CD1c-positive myeloid dendritic cell (primary cell): ENCODE data around the gene GPR17.
A peak's percentile ranks its signal among the peaks of the same experiment; 100 is the strongest.

Experiments used
- DNase-seq: peaks from one replicate; pipeline ENCODE4 v3.0.0-alpha.2; 2016; ENCODE audit errors: extremely low spot score

The GPR17 gene

DNA sequence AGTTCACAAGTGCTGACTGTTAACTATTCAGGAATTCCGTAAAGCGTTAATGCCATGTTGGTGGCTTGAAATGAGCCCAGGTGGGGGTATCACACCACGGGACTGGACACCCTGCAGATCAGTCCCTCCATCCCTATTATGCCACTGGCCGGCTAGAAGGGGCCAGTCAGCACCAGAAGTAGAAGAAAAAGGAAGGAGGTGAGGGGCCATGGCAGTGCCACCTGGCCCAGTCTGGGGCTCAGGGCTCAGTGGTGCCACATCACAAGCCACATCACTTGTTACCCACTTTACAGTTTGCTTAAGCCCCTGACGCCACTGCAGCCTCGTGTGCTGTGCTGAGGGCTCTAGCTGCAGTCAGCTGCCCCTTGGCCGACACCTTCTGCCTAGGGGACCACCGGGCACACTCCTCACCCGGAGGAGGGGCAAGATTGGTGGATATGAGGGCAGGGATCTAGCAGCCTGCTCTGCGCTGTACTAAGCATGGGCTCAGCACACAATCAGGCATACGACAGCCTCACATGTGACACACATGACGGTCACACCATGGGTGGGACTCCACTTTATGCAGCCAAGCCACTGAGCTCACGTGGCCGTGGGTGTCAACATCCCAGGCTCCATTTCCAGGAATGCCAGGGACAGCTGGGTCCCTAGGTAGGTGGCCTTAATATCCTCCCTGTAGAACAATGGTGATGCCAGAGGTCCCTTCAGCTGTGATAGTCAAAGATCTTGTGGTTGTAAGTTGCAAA, 25.8 kb downstream of the GPR17 start:
- DNase-seq = no peak

- peak; percentile 38 for DNase-seq
Observed at GRCh38 chr2:127672341-127673224, 26.6 kb downstream of the GPR17 start.

GRCh38 chr2:127673291-127674069, 27.5 kb downstream of the GPR17 start:
- no peak for DNase-seq

DNA sequence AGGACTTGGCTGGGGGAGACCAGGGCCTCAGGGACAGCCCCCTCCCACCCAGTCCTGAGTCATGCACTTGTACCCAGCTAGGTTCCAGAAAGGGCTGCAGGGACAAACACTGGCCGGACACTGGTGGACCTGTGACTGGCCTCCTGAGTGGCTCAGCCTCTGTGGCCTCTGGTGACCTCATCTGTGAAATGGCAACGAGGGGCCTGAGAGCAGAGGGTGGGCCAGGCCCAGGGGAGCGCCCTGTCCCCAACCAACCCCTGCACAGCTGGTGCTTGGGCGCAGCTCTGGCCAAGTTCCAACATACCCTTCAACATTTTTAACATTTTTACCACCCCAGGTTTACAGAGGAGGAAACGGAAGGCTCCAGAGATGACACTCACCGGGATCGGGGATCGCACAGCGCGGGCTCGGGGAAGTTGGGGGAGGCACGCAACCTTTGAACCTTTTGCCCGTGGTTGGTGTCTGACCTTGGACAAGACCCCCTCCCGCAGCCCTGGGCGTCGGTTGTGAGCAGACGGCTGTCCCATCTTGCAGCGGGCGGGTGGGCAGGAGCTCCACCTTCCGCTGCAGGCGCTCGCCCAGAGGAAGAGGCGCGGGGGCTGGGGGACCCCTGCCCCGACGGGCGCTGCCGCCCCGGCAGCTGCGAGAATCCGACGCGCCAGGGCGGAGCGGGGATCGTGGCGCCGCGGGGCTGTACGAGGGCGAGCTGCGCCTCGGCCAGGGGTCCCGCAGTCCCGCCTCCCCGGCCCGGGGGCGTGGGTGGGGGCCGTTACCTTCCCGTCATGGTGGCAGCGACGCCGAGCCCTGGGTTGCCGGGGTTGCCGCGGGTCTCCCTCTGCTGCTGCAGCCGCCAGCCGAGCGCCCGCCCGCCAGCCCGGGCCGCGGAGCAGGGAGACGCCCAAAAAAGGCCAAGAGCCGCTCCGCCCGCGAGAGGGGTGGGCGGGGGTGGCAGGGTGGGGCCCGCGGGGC, 28.6 kb downstream of the GPR17 start:
- DNase-seq = peak; percentile 11

DNA sequence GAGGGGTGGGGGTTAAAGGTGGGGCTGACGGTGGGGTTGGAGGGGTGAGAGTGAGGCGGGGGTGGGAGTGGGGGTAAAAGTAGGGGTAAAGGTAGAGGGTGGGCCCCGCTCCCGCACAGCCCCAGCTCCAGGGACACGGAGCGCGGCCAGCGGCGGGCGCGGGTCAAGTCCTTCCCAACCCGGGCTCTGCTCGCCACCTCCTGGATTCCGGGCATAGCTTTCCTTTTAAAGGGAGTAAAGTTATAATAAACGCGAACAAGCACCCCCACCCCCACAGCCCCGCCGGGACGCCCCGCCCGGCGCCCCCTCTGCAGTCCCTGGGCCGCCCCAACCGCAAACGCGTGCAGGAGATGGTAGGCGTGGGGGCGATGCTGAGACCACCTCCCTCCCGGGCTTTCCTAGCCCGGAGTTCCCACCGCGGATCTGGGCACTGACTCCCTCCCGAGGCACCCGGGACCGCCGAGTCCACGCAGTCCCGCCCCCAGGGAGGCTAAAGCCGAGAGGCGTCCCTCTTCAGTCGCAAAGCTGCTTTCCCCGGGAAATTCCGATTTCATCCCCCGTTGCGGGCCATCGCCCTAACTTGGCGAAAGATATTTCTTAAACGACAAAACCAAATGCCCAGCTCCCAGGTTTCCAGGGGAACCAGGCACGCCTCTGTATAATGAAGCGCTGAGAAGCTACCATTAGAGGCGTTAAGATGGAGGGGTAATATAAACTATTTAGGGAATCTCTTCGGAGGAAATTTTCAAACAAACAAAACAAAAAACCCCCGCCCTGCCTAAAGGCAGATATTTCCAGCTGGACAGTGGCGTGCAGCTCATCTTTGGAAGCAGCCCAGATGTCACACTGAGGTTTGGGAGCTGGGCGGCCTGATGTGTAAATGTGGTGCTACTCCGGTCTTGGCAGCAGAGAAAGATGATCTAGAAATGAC, 29.6 kb downstream of the GPR17 start, which contains the start of gene LIMS2:
Gene LIMS2 (minus strand): TSS at position 200 of the 931 bp plus-strand sequence. CDS start 506 bp downstream, outside the sequence.
- peak; percentile 9 for DNase-seq

DNA sequence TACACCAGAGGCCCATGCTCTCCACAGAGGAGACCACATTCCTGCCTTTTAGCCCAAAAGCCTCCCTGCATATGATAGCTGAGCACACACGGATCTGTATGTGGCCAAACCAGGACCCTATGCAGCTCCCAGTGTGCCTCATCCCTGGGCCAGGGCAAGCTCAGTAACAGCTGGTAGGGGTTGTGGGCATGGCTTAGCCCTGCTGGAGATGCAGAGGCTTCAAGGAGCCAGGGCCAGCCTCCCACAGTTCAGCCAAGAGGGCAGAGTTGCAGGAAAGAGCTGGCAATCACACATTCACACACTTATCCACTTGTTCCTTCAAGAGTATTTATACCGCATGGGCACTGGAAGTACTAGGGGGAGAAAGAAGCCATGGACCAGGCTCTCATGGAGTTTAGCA, 31.0 kb downstream of the GPR17 start:
- no peak for DNase-seq

DNA sequence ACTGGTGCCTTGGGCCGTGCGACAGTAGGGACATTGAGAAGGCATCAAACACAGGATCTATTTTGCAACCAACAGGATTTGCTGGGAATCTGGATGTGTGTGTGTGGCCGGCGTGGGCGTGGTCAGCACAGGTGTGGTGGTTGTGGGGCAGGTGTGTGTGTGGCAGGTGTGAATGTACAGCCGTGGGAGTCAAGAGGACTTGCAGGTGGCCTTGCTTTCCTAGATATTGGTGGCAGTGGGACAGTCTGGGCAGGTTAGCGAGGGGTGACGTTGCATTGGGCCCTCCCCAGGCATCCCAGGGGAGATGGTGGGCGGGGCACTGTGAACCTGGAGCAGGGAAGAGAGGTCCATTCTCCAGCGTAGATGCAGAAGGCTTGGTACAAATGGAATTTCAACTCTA, 32.6 kb downstream of the GPR17 start:
- no peak for DNase-seq

DNA sequence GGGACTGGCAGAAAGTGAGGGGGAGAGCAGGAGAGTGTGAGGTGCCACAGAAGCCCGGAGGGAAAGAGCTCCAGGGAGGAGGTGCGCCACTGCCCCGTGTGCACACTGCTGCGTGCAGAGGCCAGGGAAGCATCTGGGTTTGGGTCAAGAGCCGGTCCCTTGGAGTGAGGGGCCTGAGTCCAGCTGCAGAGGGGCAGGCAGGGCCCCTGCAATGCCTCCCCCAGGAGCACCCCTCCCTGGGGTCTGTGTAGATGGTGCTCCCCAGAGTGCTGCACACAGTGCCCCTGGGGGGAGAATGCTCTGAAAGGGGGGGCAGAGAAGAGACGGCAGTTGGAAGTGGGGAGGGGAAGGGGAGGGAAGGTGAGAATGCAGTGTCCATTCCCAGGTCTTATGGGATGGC, 33.0 kb downstream of the GPR17 start:
- no peak for DNase-seq

DNA sequence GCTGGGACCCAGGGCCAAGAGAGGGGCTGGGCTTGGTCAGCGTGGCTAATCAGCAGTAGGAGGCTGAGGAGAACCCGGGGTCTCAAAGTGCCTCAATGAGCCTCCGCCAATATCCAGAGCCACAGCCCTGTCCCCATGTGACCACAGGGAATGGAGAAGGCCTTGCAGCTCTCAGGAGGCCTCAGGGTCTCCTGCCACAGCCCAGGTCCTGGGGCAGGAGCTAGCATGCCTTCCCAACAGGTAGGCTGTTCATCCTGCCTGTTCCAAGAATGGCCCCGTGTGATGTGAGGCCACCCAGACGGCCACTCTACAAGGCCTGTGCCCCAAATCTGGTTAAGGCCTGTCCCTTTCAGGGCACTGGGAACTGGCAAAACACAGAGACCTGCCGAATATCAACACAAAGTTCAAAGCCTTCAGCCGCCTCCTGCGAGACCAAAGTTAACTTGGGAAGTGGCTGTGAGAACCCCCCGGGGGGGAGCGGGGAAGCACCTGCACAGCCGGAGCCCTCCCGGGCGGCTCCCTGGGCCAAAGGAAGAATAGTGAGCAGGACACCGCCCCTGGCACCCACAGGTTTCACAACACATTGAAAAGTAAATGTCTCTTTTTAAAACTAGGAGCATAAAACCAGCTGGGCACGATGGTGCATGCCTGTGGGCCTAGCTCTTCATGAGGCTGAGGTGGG, 33.9 kb downstream of the GPR17 start:
- no peak for DNase-seq

- no peak for DNase-seq
Observed at GRCh38 chr2:127680706-127681287, 34.8 kb downstream of the GPR17 start.

DNA sequence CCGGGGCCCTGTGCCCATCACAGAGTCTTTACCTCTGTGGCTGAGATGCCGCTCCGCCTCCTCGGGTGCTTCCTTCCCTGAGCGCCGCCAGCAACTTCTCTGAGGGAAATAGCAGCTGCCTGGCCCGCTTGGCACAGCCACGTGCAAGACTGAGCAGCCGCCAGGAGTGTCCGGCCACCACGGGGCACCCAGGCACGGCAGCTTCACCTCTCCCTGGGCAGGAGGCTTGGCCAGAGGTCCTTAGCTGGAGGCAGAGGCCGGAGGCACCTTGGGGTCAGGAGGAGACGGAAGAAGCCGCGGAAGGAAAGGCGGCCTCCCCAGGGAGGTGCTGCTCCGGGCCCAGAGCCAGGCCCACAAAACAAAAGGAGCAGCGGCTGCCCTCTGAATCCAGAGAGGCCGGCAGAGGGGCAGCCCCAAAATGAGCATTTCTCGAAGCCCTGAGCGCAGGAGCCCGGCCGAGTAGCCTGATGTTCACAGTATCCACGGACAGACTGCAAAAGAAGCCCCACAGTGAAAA, 35.4 kb downstream of the GPR17 start:
- DNase-seq = peak; percentile 7

DNA sequence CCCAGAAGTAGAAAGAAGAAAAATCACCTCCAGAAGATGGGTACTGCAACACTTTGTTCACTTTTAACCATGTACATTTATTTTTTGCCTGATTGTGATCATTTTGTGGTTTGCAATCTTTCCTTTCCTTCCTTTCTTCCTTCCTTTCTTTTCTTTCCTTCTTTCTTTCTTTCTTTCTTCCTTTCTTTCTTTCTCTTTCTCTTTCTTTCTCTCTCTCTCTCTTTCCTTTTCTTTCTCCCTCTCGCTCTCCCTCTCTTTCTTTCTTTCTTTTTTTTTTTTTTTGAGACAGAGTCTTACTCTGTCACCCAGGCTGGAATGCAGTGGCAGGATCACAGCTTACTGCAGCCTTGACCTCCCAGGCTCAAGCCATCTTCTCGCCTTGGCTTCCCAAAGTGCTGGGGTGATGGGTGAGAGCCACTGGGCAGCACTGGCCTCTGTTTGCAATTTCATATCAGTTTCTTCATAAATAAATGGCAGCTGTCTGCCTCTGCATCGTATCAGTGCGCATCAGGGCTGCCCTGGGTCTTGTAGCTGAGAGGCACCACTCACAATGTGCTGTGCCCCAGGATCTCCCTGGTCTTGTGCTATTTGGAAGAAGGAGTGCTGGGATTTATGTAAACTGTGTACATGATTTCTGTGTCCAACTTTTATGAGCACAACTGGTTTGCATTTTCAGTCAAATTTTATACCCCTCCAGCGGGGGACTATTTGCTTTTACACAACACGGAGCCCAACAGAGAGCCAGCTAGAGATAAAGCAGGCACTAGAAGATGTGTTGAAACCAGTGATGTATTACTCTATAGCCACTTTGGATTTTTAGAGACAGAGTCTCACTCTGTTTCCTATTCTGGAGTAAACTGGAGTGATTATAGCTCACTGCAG, 36.3 kb downstream of the GPR17 start:
- no peak for DNase-seq

- DNase-seq = no peak
Observed at GRCh38 chr2:127683056-127683455, 37.1 kb downstream of the GPR17 start.

- DNase-seq = no peak
Observed at GRCh38 chr2:127683757-127684156, 37.8 kb downstream of the GPR17 start.

- DNase-seq = no peak
Observed at GRCh38 chr2:127685410-127686080, 39.6 kb downstream of the GPR17 start.

GRCh38 chr2:127688405-127688804, 42.5 kb downstream of the GPR17 start:
- no peak for DNase-seq

GRCh38 chr2:127690696-127691095, 44.7 kb downstream of the GPR17 start:
- DNase-seq = no peak
